ENCODE data around the gene PREX1.

DNA sequence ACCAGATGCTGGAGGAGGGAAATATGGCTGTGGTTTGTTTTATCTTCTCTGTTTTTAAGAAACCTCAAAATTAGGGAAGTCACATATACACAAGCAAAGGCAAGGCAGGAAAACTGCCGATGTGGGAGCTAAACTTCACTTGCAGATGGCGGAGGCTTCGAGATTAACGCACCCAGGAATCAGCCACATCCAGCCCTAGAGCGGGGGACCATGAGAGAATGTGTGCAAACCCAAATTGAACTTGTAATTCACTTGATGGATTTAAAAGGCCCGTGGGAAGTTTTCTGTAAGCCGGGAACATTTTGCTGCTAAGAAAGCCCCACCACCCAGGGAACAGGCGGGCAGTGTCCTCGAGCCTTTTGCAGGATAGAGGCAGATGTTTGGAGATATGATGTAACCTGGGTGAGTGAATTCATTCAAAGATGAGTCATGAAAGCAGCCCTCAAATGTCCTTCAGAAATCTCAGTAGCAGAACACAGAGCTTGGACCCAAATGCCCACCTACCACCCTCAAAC is 39.9 kb downstream of the PREX1 start:
- TF ChIP-seq, protein P1, sequence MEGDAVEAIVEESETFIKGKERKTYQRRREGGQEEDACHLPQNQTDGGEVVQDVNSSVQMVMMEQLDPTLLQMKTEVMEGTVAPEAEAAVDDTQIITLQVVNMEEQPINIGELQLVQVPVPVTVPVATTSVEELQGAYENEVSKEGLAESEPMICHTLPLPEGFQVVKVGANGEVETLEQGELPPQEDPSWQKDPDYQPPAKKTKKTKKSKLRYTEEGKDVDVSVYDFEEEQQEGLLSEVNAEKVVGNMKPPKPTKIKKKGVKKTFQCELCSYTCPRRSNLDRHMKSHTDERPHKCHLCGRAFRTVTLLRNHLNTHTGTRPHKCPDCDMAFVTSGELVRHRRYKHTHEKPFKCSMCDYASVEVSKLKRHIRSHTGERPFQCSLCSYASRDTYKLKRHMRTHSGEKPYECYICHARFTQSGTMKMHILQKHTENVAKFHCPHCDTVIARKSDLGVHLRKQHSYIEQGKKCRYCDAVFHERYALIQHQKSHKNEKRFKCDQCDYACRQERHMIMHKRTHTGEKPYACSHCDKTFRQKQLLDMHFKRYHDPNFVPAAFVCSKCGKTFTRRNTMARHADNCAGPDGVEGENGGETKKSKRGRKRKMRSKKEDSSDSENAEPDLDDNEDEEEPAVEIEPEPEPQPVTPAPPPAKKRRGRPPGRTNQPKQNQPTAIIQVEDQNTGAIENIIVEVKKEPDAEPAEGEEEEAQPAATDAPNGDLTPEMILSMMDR (IDR thresholded peaks at IDR 0.05 in 8 of 11, conservative IDR thresholded peaks at IDR 0.05 in 3 of 11), result no peak
- TF ChIP-seq POLR2A (IDR thresholded peaks at IDR 0.05), result no peak

All from spleen (tissue), 7 donors.